Muscle layer of colon (tissue), 2 donors: Measurements from ENCODE around the gene SUGP1.

Source experiments
- H3K27ac ChIP-seq: one replicate; pipeline ENCODE4 v1.7.0; 2013; ENCODE audit warnings: low read depth, mild to moderate bottlenecking, low read length, moderate library complexity
- H3K27me3 ChIP-seq, 2 donors: one replicate each; pipeline ENCODE4 v1.7.0; 2013; ENCODE audit warnings: low read length in 2 of 2, mild to moderate bottlenecking in 2 of 2; ENCODE audit not compliant: insufficient read depth in 2 of 2, control insufficient read depth in 1 of 2
- H3K36me3 ChIP-seq: one replicate; pipeline ENCODE4 v1.7.0; 2013; ENCODE audit warnings: mild to moderate bottlenecking, low read length; ENCODE audit not compliant: insufficient read depth
- H3K4me1 ChIP-seq: one replicate; pipeline ENCODE4 v1.7.0; 2013; ENCODE audit warnings: mild to moderate bottlenecking, low read length; ENCODE audit not compliant: insufficient read depth
- H3K4me3 ChIP-seq, 2 donors: one replicate each; pipeline ENCODE4 v1.7.0; 2013; ENCODE audit warnings: low read length in 2 of 2, low read depth in 1 of 2, mild to moderate bottlenecking in 1 of 2, moderate library complexity in 1 of 2
- H3K9ac ChIP-seq: one replicate; pipeline ENCODE4 v1.7.0; 2013; ENCODE audit warnings: low read length
- H3K9me3 ChIP-seq: one replicate; pipeline ENCODE4 v1.7.0; 2013; ENCODE audit warnings: mild to moderate bottlenecking, low read length
- donor health status: abdominal sarcoma.
- donor health status: Adenocarcinoma of cecum.

SUGP1 gene

GRCh38 chr19:19338082-19338481, 17.8 kb upstream of the SUGP1 start:
- no peak overlapping the region for H3K4me3 ChIP-seq
- H3K4me1 ChIP-seq, result no peaks in the 10 kb centered on the region
- H3K27ac ChIP-seq, result no peak overlapping the region
- no peaks in the 10 kb centered on the region for H3K27me3 ChIP-seq
- H3K9ac ChIP-seq, result no peak overlapping the region
- no peaks in the 10 kb centered on the region for H3K9me3 ChIP-seq
- H3K36me3 ChIP-seq, result peaks cover 73% of the 10 kb centered on the region

GRCh38 chr19:19337120-19337519, 16.8 kb upstream of the SUGP1 start:
- peaks cover 70% of the 10 kb centered on the region for H3K36me3 ChIP-seq
- no peak overlapping the region for H3K27ac ChIP-seq

GRCh38 chr19:19336597-19336996, 16.3 kb upstream of the SUGP1 start:
- H3K4me1 ChIP-seq, result no peaks in the 10 kb centered on the region
- H3K9ac ChIP-seq, result no peak overlapping the region
- H3K36me3 ChIP-seq, result peaks cover 68% of the 10 kb centered on the region
- no peak overlapping the region for H3K4me3 ChIP-seq
- H3K27ac ChIP-seq, result no peak overlapping the region
- H3K27me3 ChIP-seq, result no peaks in the 10 kb centered on the region
- no peaks in the 10 kb centered on the region for H3K9me3 ChIP-seq

More at GRCh38 chr19:19337120-19337519, 16.8 kb upstream of the SUGP1 start:
- Histone ChIP-seq H3K4me1 (no peaks in the 10 kb centered on the region), H3K9me3 (no peaks in the 10 kb centered on the region), H3K27me3 (no peaks in the 10 kb centered on the region), H3K9ac (no peak overlapping the region), H3K4me3 (no peak overlapping the region)

GRCh38 chr19:19335408-19336158, 15.3 kb upstream of the SUGP1 start:
- Histone ChIP-seq H3K36me3 (peaks cover 64% of the 10 kb centered on the region), H3K4me1 (no peaks in the 10 kb centered on the region), H3K4me3 (no peak overlapping the region), H3K9ac (no peak overlapping the region), H3K27ac (no peak overlapping the region), H3K27me3 (no peaks in the 10 kb centered on the region), H3K9me3 (no peaks in the 10 kb centered on the region)

GRCh38 chr19:19334989-19335344, 14.7 kb upstream of the SUGP1 start:
- Histone ChIP-seq H3K27me3 (no peaks in the 10 kb centered on the region), H3K27ac (no peak overlapping the region), H3K4me3 (no peak overlapping the region), H3K4me1 (no peaks in the 10 kb centered on the region), H3K9me3 (no peaks in the 10 kb centered on the region), H3K9ac (no peak overlapping the region), H3K36me3 (peaks cover 68% of the 10 kb centered on the region)

- Histone ChIP-seq H3K9ac (no peak overlapping the region), H3K4me1 (no peaks in the 10 kb centered on the region), H3K27ac (no peak overlapping the region), H3K27me3 (no peaks in the 10 kb centered on the region), H3K36me3 (peaks cover 68% of the 10 kb centered on the region), H3K4me3 (no peak overlapping the region), H3K9me3 (no peaks in the 10 kb centered on the region)
Measured at GRCh38 chr19:19334063-19334988, 14.0 kb upstream of the SUGP1 start.

- H3K4me3 ChIP-seq, result no peak overlapping the region
- peaks cover 36% of the 10 kb centered on the region for H3K36me3 ChIP-seq
- H3K27ac ChIP-seq, result no peak overlapping the region
- no peaks in the 10 kb centered on the region for H3K27me3 ChIP-seq
- no peaks in the 10 kb centered on the region for H3K9me3 ChIP-seq
- H3K9ac ChIP-seq, result no peak overlapping the region
- peaks cover 2% of the 10 kb centered on the region for H3K4me1 ChIP-seq
Measured at GRCh38 chr19:19329126-19329525, 8.8 kb upstream of the SUGP1 start.

- no peak overlapping the region for H3K9ac ChIP-seq
- H3K4me3 ChIP-seq, result no peak overlapping the region
- no peak overlapping the region for H3K27ac ChIP-seq
- peaks cover 9% of the 10 kb centered on the region for H3K4me1 ChIP-seq
- H3K9me3 ChIP-seq, result no peaks in the 10 kb centered on the region
- peaks cover 40% of the 10 kb centered on the region for H3K36me3 ChIP-seq
- H3K27me3 ChIP-seq, result no peaks in the 10 kb centered on the region
Measured at GRCh38 chr19:19327672-19328071, 7.4 kb upstream of the SUGP1 start.

GRCh38 chr19:19324059-19324770, 3.9 kb upstream of the SUGP1 start:
- Histone ChIP-seq H3K36me3 (peaks cover 24% of the 10 kb centered on the region), H3K4me1 (peaks cover 20% of the 10 kb centered on the region), H3K9ac (no peak overlapping the region), H3K27me3 (no peaks in the 10 kb centered on the region), H3K27ac (no peak overlapping the region), H3K9me3 (no peaks in the 10 kb centered on the region), H3K4me3 (no peak overlapping the region)

GRCh38 chr19:19321141-19321577, 850 bp upstream of the SUGP1 start:
- peaks cover 25% of the 10 kb centered on the region for H3K4me1 ChIP-seq
- H3K27ac ChIP-seq, result peak overlapping the region; percentile 92
- H3K4me3 ChIP-seq, result peak overlapping the region; percentile 75 to 87
- H3K27me3 ChIP-seq, result no peaks in the 10 kb centered on the region
- peaks cover 23% of the 10 kb centered on the region for H3K36me3 ChIP-seq
- H3K9me3 ChIP-seq, result no peaks in the 10 kb centered on the region
- H3K9ac ChIP-seq, result peak overlapping the region; percentile 67

- Histone ChIP-seq H3K27ac (peak overlapping the region; percentile 92), H3K9me3 (no peaks in the 10 kb centered on the region)
Measured at GRCh38 chr19:19319732-19320360, 463 bp downstream of the SUGP1 start.

More at GRCh38 chr19:19319732-19320360, 463 bp downstream of the SUGP1 start:
- Histone ChIP-seq H3K4me1 (peaks cover 25% of the 10 kb centered on the region), H3K4me3 (peak overlapping the region; percentile 75 to 87), H3K27me3 (no peaks in the 10 kb centered on the region), H3K36me3 (peaks cover 27% of the 10 kb centered on the region), H3K9ac (peak overlapping the region; percentile 67)
